Stimulated activated naive CD8-positive, alpha-beta T cell treated with anti-CD3 and anti-CD28 coated beads, Interleukin-15, Interleukin-2, amounts not matched to agents 100 ng/mL and 50 ng/mL, for 24 hours (primary cell): ENCODE results near the gene SLC9C2.
"Not testable (repeated sequence)": the region's sequence is repeated elsewhere in the genome, so short reads cannot be mapped to it uniquely, and the experiment has no call there.

Experiments
- H3K27ac Mint-ChIP-seq: one replicate; pipeline ENCODE4 v1.8.0; 2021; ENCODE audit warnings: mild to moderate bottlenecking, mixed read lengths
- H3K27me3 Mint-ChIP-seq: one replicate; pipeline ENCODE4 v1.8.0; 2021; ENCODE audit warnings: mixed read lengths
- H3K36me3 Mint-ChIP-seq: one replicate; pipeline ENCODE4 v1.8.0; 2021; ENCODE audit warnings: low read depth, mixed read lengths
- H3K4me1 Mint-ChIP-seq: one replicate; pipeline ENCODE4 v1.8.0; 2021; ENCODE audit warnings: low read depth, mixed read lengths
- H3K4me3 Mint-ChIP-seq: one replicate; pipeline ENCODE4 v1.8.0; 2021; ENCODE audit warnings: mild to moderate bottlenecking, mixed read lengths
- H3K9me3 Mint-ChIP-seq: one replicate; pipeline ENCODE4 v1.8.0; 2021; ENCODE audit warnings: mixed read lengths

Gene SLC9C2

GRCh38 chr1:173603056-173603591 lies at the start of gene SLC9C2:
Gene SLC9C2 (minus strand): TSS chr1:173603072. CDS start chr1:173601776, 1,296 bp downstream.
- Mint-ChIP-seq H3K4me1 (peaks cover 5% of the 10 kb centered on the region), H3K9me3 (no peaks in the 10 kb centered on the region), H3K36me3 (no peaks in the 10 kb centered on the region), H3K27me3 (no peaks in the 10 kb centered on the region), H3K4me3 (no peak within 1 kb of the TSS), H3K27ac (no peak within 1 kb of the TSS)

GRCh38 chr1:173648880-173649605 lies 46.2 kb upstream of the SLC9C2 start:
- no peak overlapping the region for H3K4me3 Mint-ChIP-seq
- H3K27me3 Mint-ChIP-seq = no peaks in the 10 kb centered on the region
- no peaks in the 10 kb centered on the region for H3K36me3 Mint-ChIP-seq
- no peaks in the 10 kb centered on the region for H3K4me1 Mint-ChIP-seq
- no peaks in the 10 kb centered on the region for H3K9me3 Mint-ChIP-seq
- H3K27ac Mint-ChIP-seq = no peak overlapping the region

GRCh38 chr1:173646656-173647055 lies 43.8 kb upstream of the SLC9C2 start:
- no peak overlapping the region for H3K27ac Mint-ChIP-seq
- H3K4me1 Mint-ChIP-seq = no peaks in the 10 kb centered on the region
- H3K4me3 Mint-ChIP-seq = no peak overlapping the region
- no peaks in the 10 kb centered on the region for H3K36me3 Mint-ChIP-seq
- no peaks in the 10 kb centered on the region for H3K27me3 Mint-ChIP-seq
- H3K9me3 Mint-ChIP-seq = no peaks in the 10 kb centered on the region

GRCh38 chr1:173642450-173643139 lies 39.7 kb upstream of the SLC9C2 start:
- not testable (repeated sequence) for H3K36me3 Mint-ChIP-seq, H3K27ac Mint-ChIP-seq, H3K9me3 Mint-ChIP-seq, H3K27me3 Mint-ChIP-seq, H3K4me3 Mint-ChIP-seq, H3K4me1 Mint-ChIP-seq

GRCh38 chr1:173639102-173639501 lies 36.2 kb upstream of the SLC9C2 start:
- H3K4me3 Mint-ChIP-seq = no peak overlapping the region
- H3K9me3 Mint-ChIP-seq = no peaks in the 10 kb centered on the region
- no peak overlapping the region for H3K27ac Mint-ChIP-seq
- no peaks in the 10 kb centered on the region for H3K27me3 Mint-ChIP-seq
- no peaks in the 10 kb centered on the region for H3K36me3 Mint-ChIP-seq
- H3K4me1 Mint-ChIP-seq = no peaks in the 10 kb centered on the region

GRCh38 chr1:173638043-173639021 lies 35.5 kb upstream of the SLC9C2 start:
- no peak overlapping the region for H3K27ac Mint-ChIP-seq

GRCh38 chr1:173637236-173638042 lies 34.6 kb upstream of the SLC9C2 start:
- not testable (repeated sequence) for H3K27ac Mint-ChIP-seq, H3K4me3 Mint-ChIP-seq, H3K27me3 Mint-ChIP-seq, H3K4me1 Mint-ChIP-seq, H3K36me3 Mint-ChIP-seq, H3K9me3 Mint-ChIP-seq

More at GRCh38 chr1:173638043-173639021, 35.5 kb upstream of the SLC9C2 start:
- Mint-ChIP-seq H3K9me3 (no peaks in the 10 kb centered on the region), H3K36me3 (no peaks in the 10 kb centered on the region), H3K4me1 (no peaks in the 10 kb centered on the region), H3K4me3 (no peak overlapping the region), H3K27me3 (no peaks in the 10 kb centered on the region)

- no peak within 1 kb of the TSS for H3K27ac Mint-ChIP-seq
- no peak within 1 kb of the TSS for H3K4me3 Mint-ChIP-seq
- no peaks in the 10 kb centered on the region for H3K36me3 Mint-ChIP-seq
- H3K4me1 Mint-ChIP-seq = no peaks in the 10 kb centered on the region
- no peaks in the 10 kb centered on the region for H3K9me3 Mint-ChIP-seq
- H3K27me3 Mint-ChIP-seq = no peaks in the 10 kb centered on the region
Observed at GRCh38 chr1:173635116-173635515, 32.2 kb upstream of the SLC9C2 start, which contains the start of gene TEX50. Gene TEX50 (plus strand): TSS chr1:173635338. CDS start chr1:173635522, 184 bp downstream.

- Mint-ChIP-seq H3K4me3 (no peak overlapping the region), H3K36me3 (no peaks in the 10 kb centered on the region), H3K27ac (no peak overlapping the region), H3K4me1 (no peaks in the 10 kb centered on the region), H3K27me3 (no peaks in the 10 kb centered on the region), H3K9me3 (no peaks in the 10 kb centered on the region)
Observed at GRCh38 chr1:173628888-173629287, 26.0 kb upstream of the SLC9C2 start.

GRCh38 chr1:173627269-173627668 lies 24.4 kb upstream of the SLC9C2 start:
- H3K4me3 Mint-ChIP-seq = no peak overlapping the region
- no peaks in the 10 kb centered on the region for H3K4me1 Mint-ChIP-seq
- no peaks in the 10 kb centered on the region for H3K36me3 Mint-ChIP-seq
- no peak overlapping the region for H3K27ac Mint-ChIP-seq
- no peaks in the 10 kb centered on the region for H3K9me3 Mint-ChIP-seq
- no peaks in the 10 kb centered on the region for H3K27me3 Mint-ChIP-seq

- H3K9me3 Mint-ChIP-seq = peaks cover 26% of the 10 kb centered on the region
- peaks cover 12% of the 10 kb centered on the region for H3K27me3 Mint-ChIP-seq
- no peak overlapping the region for H3K4me3 Mint-ChIP-seq
- H3K4me1 Mint-ChIP-seq = no peaks in the 10 kb centered on the region
- H3K27ac Mint-ChIP-seq = no peak overlapping the region
- peaks cover 7% of the 10 kb centered on the region for H3K36me3 Mint-ChIP-seq
Observed at GRCh38 chr1:173616859-173617258, 14.0 kb upstream of the SLC9C2 start.

GRCh38 chr1:173613086-173613485 lies 10.2 kb upstream of the SLC9C2 start:
- H3K27me3 Mint-ChIP-seq, H3K27ac Mint-ChIP-seq, H3K36me3 Mint-ChIP-seq, H3K9me3 Mint-ChIP-seq, H3K4me3 Mint-ChIP-seq, H3K4me1 Mint-ChIP-seq: not testable (repeated sequence)

- Mint-ChIP-seq H3K27ac (no peak overlapping the region), H3K36me3 (no peaks in the 10 kb centered on the region), H3K9me3 (no peaks in the 10 kb centered on the region), H3K27me3 (no peaks in the 10 kb centered on the region), H3K4me3 (no peak overlapping the region), H3K4me1 (no peaks in the 10 kb centered on the region)
Observed at GRCh38 chr1:173608503-173609216, 5.8 kb upstream of the SLC9C2 start.
